Measurements from ENCODE around the gene ADRB1.

ADRB1 gene

GRCh38 chr10:114046087-114046458 is 2.4 kb downstream of the ADRB1 start:
- no peak for TF ChIP-seq CTCF (IDR thresholded peaks at IDR 0.05; ENCODE audit: insufficient read depth, low read length, poor library complexity, severe bottlenecking)
- H3K4me3 ChIP-seq (replicated peaks; ENCODE audit: low read depth, low read length): peak overlapping the region; percentile 47
- no peaks in the 10 kb centered on the region for H3K27me3 ChIP-seq (replicated peaks; ENCODE audit: control insufficient read depth, insufficient read depth, low read length)
- DNase-seq (ENCODE audit: extremely low read depth, insufficient read length): no peak
- H3K36me3 ChIP-seq (ENCODE audit: control insufficient read depth, insufficient read depth, low read length): no peaks in the 10 kb centered on the region

GRCh38 chr10:114048472-114048871 is 4.8 kb downstream of the ADRB1 start:
- Histone ChIP-seq H3K4me3 (replicated peaks; ENCODE audit: low read depth, low read length) (no peak overlapping the region), H3K36me3 (ENCODE audit: control insufficient read depth, insufficient read depth, low read length) (no peaks in the 10 kb centered on the region), H3K27me3 (replicated peaks; ENCODE audit: control insufficient read depth, insufficient read depth, low read length) (no peaks in the 10 kb centered on the region)
- no peak for TF ChIP-seq CTCF (IDR thresholded peaks at IDR 0.05; ENCODE audit: insufficient read depth, low read length, poor library complexity, severe bottlenecking)
- no peak for DNase-seq (ENCODE audit: extremely low read depth, insufficient read length)

- H3K27me3 ChIP-seq (replicated peaks; ENCODE audit: control insufficient read depth, insufficient read depth, low read length): no peaks in the 10 kb centered on the region
- TF ChIP-seq CTCF (IDR thresholded peaks at IDR 0.05; ENCODE audit: insufficient read depth, low read length, poor library complexity, severe bottlenecking): no peak
- H3K36me3 ChIP-seq (ENCODE audit: control insufficient read depth, insufficient read depth, low read length): no peaks in the 10 kb centered on the region
- H3K4me3 ChIP-seq (replicated peaks; ENCODE audit: low read depth, low read length): no peak overlapping the region
- DNase-seq (ENCODE audit: extremely low read depth, insufficient read length): no peak
Observed at GRCh38 chr10:114051714-114052113, 8.0 kb downstream of the ADRB1 start.

- DNase-seq (ENCODE audit: extremely low read depth, insufficient read length): no peak
- TF ChIP-seq CTCF (IDR thresholded peaks at IDR 0.05; ENCODE audit: insufficient read depth, low read length, poor library complexity, severe bottlenecking): no peak
- no peaks in the 10 kb centered on the region for H3K27me3 ChIP-seq (replicated peaks; ENCODE audit: control insufficient read depth, insufficient read depth, low read length)
- H3K36me3 ChIP-seq (ENCODE audit: control insufficient read depth, insufficient read depth, low read length): no peaks in the 10 kb centered on the region
- no peak overlapping the region for H3K4me3 ChIP-seq (replicated peaks; ENCODE audit: low read depth, low read length)
Observed at GRCh38 chr10:114052255-114052654, 8.6 kb downstream of the ADRB1 start.

GRCh38 chr10:114053946-114054345 is 10.3 kb downstream of the ADRB1 start:
- Histone ChIP-seq H3K36me3 (ENCODE audit: control insufficient read depth, insufficient read depth, low read length) (no peaks in the 10 kb centered on the region), H3K27me3 (replicated peaks; ENCODE audit: control insufficient read depth, insufficient read depth, low read length) (no peaks in the 10 kb centered on the region), H3K4me3 (replicated peaks; ENCODE audit: low read depth, low read length) (no peak overlapping the region)
- no peak for DNase-seq (ENCODE audit: extremely low read depth, insufficient read length)
- TF ChIP-seq CTCF (IDR thresholded peaks at IDR 0.05; ENCODE audit: insufficient read depth, low read length, poor library complexity, severe bottlenecking): no peak

GRCh38 chr10:114057855-114058254 is 14.2 kb downstream of the ADRB1 start:
- DNase-seq (ENCODE audit: extremely low read depth, insufficient read length): no peak
- Histone ChIP-seq H3K27me3 (replicated peaks; ENCODE audit: control insufficient read depth, insufficient read depth, low read length) (no peaks in the 10 kb centered on the region), H3K4me3 (replicated peaks; ENCODE audit: low read depth, low read length) (no peak overlapping the region), H3K36me3 (ENCODE audit: control insufficient read depth, insufficient read depth, low read length) (no peaks in the 10 kb centered on the region)
- no peak for TF ChIP-seq CTCF (IDR thresholded peaks at IDR 0.05; ENCODE audit: insufficient read depth, low read length, poor library complexity, severe bottlenecking)

All from GM06990 (cell line).